ENCODE data around the gene CPNE2.
A peak's percentile ranks its signal among the peaks of the same experiment; 100 is the strongest.
"Not testable (repeated sequence)": the region's sequence is repeated elsewhere in the genome, so short reads cannot be mapped to it uniquely, and the experiment has no call there.

The CPNE2 gene

DNA sequence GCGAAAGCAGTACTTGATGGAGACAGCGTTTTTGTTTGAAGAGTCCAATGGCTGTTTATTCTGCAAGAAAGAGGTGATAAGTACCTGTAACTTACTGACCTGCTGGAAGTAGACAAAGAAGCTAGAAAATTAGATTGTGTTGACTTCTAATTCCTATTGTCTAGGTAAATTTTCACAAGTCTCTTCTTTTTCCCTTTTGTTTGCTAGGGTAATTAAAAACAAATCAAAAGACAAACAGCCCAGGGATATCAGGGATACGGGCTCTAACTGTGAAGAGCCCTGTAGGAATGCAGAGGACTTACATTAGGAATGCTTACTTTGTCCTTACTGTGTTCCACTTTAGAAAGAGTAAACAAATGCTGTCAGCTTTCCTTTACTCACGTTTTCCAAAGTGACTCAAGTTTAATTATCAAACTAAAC is 86.4 kb downstream of the CPNE2 start:
- no peak for DNase-seq

DNA sequence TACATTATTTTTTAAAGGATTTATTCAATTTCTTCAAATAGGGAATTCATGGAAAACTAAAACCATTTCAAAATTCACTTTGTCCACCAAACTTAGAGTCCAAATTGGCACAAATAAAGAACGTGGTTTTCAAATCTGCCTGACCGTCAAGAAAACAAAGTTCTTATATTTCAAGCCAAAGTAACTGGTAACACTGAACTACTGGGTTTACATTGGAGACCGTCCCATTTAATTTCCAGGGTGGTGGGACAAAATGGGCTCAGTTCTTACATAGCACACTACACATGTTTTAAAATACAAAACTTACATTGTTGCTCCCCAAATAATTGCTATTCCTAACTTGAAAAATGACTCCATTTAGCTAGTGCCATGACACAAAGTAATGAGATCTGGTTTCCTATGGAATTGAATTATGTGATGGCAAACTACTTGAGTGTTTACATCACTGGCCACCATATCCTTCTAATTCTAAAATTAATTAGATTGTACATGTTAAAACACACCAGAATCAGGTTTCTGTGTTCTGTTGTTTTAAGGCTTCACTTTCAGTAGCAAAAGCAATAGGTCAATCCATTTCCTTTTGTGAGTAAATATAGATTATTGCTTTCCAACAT is 86.9 kb downstream of the CPNE2 start:
- DNase-seq: no peak

DNA sequence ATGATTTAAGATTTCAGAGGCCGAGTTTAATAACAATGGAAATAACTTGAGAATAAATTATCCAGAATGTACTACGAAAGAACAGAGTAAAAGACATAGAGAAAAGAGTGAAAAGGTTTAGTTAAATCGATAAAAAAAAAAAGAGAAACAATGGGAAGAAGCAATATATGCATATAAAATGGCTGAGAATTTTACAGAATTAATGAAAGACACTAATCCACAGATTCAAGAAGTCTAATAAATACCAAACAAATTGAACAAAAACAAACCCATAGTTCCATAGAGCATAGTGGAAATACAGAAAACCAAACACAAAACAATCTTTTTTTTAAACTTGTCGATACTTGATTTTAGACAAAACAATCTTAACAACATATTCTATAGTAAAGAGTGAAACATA is 91.7 kb downstream of the CPNE2 start:
- no peak for DNase-seq

- DNase-seq: peak in 1 of 2 experiments; percentile 38
Observed at GRCh38 chr16:57184887-57185445, 92.6 kb downstream of the CPNE2 start.

GRCh38 chr16:57185446-57185944 is 93.1 kb downstream of the CPNE2 start:
- peak in 1 of 2 experiments; percentile 38 for DNase-seq

DNA sequence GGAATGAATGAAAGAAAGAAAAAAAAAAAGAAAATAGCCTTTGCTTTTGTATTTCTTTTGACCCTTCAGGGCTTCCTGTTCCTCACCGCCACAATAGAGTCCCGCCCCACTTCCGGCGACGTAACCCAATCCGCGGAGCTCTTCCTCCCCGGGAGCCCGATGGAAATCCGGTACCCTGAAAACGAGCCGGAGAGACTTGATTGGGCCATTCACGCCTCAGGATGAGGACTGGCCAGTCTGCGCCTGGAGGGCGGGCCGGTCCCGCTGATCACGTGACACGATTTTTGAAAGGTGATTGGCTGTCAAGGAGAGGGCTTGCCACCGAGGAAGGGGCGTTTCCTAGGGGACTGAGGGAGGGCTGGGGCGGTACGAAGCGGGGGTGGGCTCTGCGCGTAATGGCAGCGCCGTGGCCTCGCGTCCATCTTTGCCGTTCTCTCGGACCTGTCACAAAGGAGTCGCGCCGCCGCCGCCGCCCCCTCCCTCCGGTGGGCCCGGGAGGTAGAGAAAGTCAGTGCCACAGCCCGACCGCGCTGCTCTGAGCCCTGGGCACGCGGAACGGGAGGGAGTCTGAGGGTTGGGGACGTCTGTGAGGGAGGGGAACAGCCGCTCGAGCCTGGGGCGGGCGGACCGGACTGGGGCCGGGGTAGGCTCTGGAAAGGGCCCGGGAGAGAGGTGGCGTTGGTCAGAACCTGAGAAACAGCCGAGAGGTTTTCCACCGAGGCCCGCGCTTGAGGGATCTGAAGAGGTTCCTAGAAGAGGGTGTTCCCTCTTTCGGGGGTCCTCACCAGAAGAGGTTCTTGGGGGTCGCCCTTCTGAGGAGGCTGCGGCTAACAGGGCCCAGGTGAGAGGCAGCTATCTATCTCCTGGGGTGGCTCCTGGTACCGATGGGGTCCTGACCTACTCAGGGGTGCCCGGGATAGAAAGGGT is 93.8 kb downstream of the CPNE2 start, which contains the start of the genes PSME3IP1 and RSPRY1:
Gene PSME3IP1 (minus strand): TSS at position 95 of the 927 bp plus-strand sequence. CDS start 12,185 bp downstream, outside the sequence.
Gene RSPRY1 (plus strand): TSS at position 385 of the 927 bp plus-strand sequence. CDS start 18,330 bp downstream, outside the sequence.
- DNase-seq: peak; percentile 97 to 98

GRCh38 chr16:57186872-57187854 is 94.8 kb downstream of the CPNE2 start:
- DNase-seq: peak; percentile 47 to 49

GRCh38 chr16:57187902-57188710 is 95.7 kb downstream of the CPNE2 start:
- DNase-seq: peak in 1 of 2 experiments; percentile 37

DNA sequence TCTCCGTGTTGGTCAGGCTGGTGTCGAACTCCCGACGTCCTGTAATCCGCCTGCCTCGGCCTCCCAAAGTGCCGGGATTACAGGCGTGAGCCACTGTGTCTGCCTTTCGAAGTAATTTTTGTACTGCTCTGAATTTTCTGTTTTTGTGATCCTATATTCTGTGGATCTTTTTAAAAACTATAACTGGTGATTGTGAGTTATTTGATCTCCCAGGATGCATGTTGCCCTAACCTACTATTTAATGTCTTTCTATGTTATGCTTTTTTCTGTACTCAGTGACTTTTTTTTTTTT is 96.3 kb downstream of the CPNE2 start:
- no peak for DNase-seq

DNA sequence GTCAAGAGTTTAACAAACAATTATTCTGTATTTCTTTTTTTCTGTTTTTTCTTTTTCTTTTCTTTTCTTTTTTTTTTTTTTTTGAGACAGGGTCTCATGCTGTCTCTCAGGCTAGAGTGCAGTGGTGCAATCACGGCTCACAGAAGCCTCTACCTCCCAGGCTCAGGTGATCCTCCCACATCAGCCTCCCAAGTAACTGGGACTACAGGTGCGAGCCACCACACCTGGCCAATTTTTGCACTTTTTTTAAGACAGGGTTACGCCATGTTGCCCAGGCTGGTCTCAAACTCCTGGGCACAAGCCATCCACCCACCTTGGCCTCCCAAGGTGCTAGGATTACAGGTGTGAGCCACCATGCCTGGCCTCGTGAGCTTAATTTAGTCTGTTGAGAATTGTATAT is 97.1 kb downstream of the CPNE2 start:
- DNase-seq: not testable (repeated sequence)

- no peak for DNase-seq
Observed at GRCh38 chr16:57190136-57190535, 97.8 kb downstream of the CPNE2 start.

- no peak for DNase-seq
Observed at GRCh38 chr16:57191056-57191571, 98.7 kb downstream of the CPNE2 start.

- no peak for DNase-seq
Observed at GRCh38 chr16:57192146-57192545, 99.8 kb downstream of the CPNE2 start.

GRCh38 chr16:57192720-57193486 is 100.5 kb downstream of the CPNE2 start:
- DNase-seq: no peak

- no peak for DNase-seq
Observed at GRCh38 chr16:57194512-57194911, 102.1 kb downstream of the CPNE2 start.

- DNase-seq: no peak
Observed at GRCh38 chr16:57196286-57196685, 103.9 kb downstream of the CPNE2 start.

DNA sequence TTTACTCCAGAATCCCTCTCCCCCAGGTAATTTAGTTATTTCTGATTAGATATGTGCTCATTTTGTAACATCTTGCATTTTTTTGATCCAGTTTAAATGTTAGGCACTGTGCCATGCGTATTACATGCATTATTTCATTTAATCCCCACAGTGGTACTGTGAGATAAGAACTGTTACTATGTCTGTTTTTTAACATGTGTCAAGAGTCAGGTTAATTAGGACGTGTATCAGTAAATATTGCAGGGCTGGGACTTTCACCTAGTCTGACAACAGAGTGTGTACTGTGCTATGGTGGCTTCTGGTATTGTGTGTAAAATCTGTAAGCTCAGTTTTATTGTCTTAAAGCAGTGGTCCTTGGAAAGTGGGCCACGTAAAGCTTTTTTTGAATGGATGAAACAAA is 104.4 kb downstream of the CPNE2 start:
- no peak for DNase-seq

Measured in Kasumi-1 (cell line).